CD4-positive, alpha-beta T cell treated with Interferon alpha-2 for 1 hour (primary cell): ENCODE data around the gene SETDB1.

Experiments used
- DNase-seq, 2 donors: peaks; one replicate each; pipeline ENCODE4 v3.0.0-alpha.2; 2020 to 2022

Gene SETDB1

DNA sequence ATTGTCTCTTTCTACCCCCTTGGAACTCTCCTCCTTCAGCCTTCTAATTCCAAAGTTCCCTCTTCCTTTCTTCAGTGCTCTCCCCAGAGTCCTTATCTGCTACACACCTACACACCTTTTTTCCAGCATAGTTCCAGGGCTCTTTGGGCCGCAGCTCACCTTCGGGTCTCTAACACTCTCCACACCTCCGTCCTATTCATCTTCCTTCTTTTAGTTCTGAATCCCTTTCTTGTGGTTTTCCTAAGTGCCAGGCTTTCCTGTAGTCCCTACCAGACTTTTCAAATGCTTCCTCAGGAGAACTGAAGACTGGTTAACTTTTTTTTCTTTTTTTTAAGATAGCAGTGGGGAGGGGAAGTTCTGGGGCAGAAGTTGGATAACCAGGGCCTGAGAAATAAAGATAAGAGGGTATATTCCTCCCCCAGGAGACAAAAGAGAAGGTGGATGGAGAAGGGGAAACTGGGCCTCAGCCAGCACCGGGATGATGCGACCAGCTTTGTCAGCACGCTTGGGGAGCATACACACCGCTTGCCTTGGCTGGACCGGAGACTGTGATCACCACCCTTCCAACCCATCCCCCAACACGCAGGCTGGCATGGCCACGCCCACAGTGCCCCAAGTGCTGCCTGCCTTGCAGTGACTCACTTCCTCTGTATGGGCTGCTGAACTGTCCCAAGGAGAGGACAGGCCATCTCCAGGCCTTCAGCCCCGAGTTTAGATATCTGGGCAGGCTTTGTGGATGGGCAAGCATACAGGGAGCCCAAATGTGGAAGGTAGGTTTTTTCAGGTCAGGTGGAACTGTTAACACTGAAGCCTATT is 50.9 kb downstream of the SETDB1 start:
- peak; percentile 82 to 83 for DNase-seq

- peak; percentile 86 to 92 for DNase-seq
Measured at GRCh38 chr1:150979092-150980056, 53.2 kb downstream of the SETDB1 start.

DNA sequence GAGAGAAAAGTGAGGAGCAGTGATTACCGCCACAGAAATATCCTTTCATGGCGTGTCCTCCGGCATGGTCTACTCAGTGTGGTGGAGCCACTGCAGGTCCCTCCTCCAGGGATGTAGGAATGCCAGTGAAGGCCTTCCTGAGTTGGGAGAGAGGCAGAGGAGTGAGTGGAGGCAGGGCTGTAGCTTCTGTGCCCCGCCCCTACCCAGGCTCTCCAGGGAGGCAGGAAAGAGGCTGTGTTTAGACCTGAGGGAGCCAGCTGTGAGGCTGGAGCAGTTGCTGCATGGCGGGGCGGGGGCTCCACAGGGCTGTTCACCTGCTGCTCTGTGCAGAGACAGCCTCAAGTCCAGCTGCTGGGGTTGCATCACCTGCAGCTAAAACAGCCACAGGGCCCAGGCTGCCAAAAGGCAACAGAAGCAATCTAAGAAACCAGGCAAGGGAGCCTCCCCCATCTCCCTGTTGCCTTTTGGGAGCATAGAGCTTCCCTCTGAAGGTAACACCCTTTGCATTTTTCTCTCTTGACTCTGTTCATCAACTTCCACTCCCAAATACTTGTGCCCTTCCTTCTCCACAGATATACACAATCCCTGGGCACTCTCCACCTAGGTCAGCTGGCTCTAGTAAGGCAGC is 55.1 kb downstream of the SETDB1 start:
- DNase-seq: no peak

GRCh38 chr1:150981805-150982712 is 55.9 kb downstream of the SETDB1 start, which contains the start of gene ANXA9:
ANXA9 (plus strand) TSS chr1:150982292; CDS start chr1:150983106, 814 bp downstream.
- DNase-seq: no peak

- DNase-seq: no peak
Measured at GRCh38 chr1:150985179-150985825, 59.1 kb downstream of the SETDB1 start.

- DNase-seq: no peak
Measured at GRCh38 chr1:150987924-150988323, 61.8 kb downstream of the SETDB1 start.

DNA sequence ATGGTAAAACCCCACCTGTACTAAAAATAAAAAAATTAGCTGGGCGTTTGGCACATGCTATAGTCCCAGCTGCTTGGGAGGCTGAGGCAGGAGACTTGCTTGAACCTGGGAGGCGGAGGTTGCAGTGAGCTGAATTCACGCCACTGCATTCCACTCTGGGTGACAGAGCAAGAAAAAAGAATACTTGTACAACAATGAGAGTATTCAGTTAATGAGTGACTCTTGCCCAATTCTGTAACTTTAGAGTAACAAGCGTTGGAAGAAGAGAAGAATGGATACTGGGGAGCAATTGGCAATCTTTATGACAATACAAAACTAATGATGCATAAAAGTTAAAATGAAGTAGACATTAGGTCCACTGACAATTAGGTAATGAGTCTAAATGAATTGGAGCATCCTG is 66.5 kb downstream of the SETDB1 start:
- no peak for DNase-seq

- no peak for DNase-seq
Measured at GRCh38 chr1:150994248-150994647, 68.1 kb downstream of the SETDB1 start.

- DNase-seq: no peak
Measured at GRCh38 chr1:150995460-150995859, 69.3 kb downstream of the SETDB1 start.

- DNase-seq: peak; percentile 15 to 58
Measured at GRCh38 chr1:150995896-150996295, 69.7 kb downstream of the SETDB1 start.

DNA sequence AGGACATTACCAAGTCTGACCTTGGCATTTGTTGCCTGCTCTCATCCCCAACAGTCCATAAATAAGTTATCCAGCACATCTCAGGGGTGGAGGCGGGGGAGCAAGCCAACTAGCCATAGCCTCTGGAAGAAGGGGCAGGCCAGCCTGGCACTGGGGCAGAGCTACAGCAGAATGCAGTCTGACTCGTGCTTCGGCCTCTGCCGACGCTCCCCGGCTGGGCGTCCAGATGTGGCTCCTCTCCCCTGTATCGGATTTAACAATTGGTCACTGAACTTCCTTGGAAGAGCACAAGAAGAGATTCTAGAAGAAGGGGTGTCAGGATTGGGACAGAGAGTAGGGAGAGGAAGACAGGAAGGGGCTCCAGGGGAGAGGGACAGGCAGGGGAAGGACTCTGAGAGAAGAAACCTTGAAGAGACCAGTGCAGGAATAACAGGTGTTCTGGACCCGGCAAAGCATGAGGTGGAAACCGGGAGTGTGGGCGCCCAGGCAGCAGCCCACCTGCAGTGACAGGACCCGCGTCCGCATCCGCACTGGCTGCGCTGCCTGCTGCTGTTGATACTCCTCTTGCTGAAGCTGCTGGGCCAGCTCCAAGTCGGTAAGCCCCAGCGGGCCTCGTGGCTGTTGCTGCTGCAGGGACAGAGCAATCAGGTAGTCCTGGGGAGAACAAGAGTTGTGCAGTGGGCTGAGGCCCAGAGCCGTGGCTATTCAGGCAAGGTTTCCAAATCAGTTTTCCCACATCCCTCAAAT is 71.1 kb downstream of the SETDB1 start:
- DNase-seq: no peak

GRCh38 chr1:150997949-150998348 is 71.8 kb downstream of the SETDB1 start:
- DNase-seq: no peak

DNA sequence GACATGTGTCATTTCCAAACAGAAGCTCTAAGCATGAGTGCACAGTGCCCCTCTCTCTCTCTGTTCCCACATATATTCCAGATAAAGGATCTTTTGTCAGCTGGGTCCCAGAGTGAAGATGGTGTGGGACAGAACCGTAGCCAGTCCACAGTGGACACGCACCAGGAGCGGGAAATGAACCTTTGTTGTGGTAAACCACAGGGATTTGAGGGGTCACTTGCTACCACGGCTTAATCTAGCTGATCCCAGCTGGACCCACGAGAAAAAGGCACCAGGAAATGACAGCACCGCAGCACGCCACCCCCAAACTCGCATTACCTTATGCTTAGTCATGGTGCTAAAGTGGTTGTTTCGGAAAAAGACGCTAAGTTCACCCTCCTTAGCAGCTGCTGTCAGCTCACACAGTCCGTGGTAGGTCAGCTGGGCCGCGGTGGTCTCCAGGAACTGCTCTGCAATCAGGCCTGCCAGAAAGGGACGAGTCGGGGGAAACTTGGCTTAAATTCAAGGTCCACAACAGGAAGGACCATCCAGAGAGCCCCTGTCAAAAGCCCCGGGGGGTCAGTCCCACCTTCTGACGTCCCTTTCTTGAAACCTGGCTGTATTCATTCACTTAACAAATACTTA is 73.0 kb downstream of the SETDB1 start:
- DNase-seq: no peak

DNA sequence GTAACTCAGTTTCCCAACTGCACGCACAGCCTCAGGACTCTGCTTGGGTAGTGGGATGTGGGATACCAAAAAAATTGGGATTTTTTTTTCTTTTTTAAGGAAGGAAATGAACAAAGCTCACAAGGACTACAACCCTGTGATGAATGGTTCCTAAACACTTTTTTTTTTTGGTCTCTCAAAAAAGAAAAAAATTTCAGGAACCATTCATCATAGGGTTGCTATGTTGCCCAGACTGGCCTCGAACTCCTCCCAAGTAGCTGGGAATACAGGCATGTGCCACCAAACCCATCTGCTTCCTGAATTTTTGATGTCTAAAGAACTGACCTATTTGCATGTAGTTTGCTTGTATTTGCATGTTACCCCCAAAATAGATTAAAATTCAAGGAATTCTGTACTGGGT is 73.8 kb downstream of the SETDB1 start:
- no peak for DNase-seq

GRCh38 chr1:151000408-151000807 is 74.2 kb downstream of the SETDB1 start:
- DNase-seq: no peak

- DNase-seq: no peak
Measured at GRCh38 chr1:151001602-151002001, 75.4 kb downstream of the SETDB1 start.

GRCh38 chr1:151002051-151002450 is 75.9 kb downstream of the SETDB1 start:
- no peak for DNase-seq

DNA sequence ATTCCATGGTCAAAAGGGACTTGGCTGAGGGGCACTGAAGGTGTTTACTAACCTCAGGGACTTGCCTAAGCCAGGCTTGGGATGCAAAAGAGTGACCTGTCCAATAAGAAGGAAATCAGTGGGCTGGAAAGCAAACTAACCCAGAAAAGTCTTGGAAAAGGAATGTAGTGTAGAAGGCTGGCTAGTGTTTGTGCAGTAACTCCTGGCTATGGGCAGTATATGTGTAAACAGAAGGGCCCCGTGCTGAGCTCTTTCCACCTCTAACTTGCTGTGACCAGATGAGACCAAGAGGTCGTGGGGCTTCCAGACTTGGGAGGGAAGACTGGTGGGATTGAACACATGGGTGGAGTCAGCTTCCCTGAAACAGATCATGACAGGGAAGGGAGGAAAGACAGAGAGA is 76.4 kb downstream of the SETDB1 start:
- no peak for DNase-seq

GRCh38 chr1:151003180-151003579 is 77.0 kb downstream of the SETDB1 start:
- DNase-seq: peak; percentile 20 to 60

DNA sequence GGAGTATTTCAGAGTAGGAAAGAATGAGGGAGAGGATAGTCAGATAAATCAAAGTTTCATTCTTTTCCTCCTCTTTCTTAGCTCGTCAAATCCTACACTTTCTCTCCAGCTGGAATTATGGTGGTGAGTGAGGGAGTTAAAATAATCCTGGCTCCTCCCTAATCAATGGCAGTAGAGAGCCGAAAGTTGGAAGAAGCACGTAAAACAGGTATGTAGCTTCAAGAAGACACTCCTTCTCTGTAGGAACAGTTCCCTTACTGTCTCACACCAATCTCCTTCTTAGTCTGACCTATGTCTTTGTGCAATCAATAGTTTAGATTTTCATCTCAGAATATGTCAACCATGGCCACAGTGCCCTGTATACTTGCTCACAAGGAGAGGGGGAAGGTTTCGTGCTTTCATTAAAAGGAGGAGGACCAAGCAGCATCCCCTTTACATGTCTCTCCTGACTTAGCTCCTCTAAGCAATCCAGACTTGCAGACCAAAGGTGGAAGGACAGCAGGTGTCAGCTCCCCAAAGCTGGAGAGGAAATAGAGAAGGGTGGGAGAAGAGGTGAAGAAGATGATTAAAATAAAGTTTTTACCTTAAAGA is 79.7 kb downstream of the SETDB1 start:
- no peak for DNase-seq
